K562 treated with DMSO at 1 percent for 4 hours (cell line): ENCODE results near the gene CCL14. TPM values are rescaled to one million over a fixed set of nuclear protein-coding genes. Genes with fewer than 3 reads are reported as not detected.

Source experiments
- total RNA-seq: library from RNA; unstranded; fragments of 300-600 nt; gene quantifications from 2 replicates; pipeline ENCODE4 v1.2.3, GENCODE V29; 2022; ENCODE audit not compliant: insufficient read depth

Gene CCL14
- not detected in 2 replicates for total RNA-seq

GRCh38 chr17:35986643-35987042 lies at the start of gene CCL14:
TSS of gene CCL14 (minus strand) at chr17:35986729. CDS start at chr17:35986649, 80 bp downstream.

GRCh38 chr17:36017799-36018198 lies 31.3 kb upstream of the CCL14 start, which contains the start of gene CCL23:
TSS of gene CCL23 (minus strand) at chr17:36017972. CDS start at chr17:36017897, 75 bp downstream.

GRCh38 chr17:36001110-36001771 lies 14.7 kb upstream of the CCL14 start, which contains the start of gene CCL15:
TSS of gene CCL15 (minus strand) at chr17:36001553. CDS start at chr17:36001492, 61 bp downstream.

GRCh38 chr17:35981246-35981645 lies 5.3 kb downstream of the CCL14 start, which contains the start of gene CCL16:
TSS of gene CCL16 (minus strand) at chr17:35981497. CDS start at chr17:35981420, 77 bp downstream.

GRCh38 chr17:35943537-35943936 lies 43.0 kb downstream of the CCL14 start, which contains the start of gene LYZL6:
TSS of gene LYZL6 (minus strand) at chr17:35943713. CDS start at chr17:35939356, 4,357 bp downstream.

Other genes starting within 250 kb of the CCL14 start
- not detected in 2 replicates for gene GAS2L2, start 233.5 kb downstream of the CCL14 start, total RNA-seq
- gene C17orf50, start 225.8 kb downstream of the CCL14 start, total RNA-seq = not detected in 2 replicates
- gene MMP28, start 191.1 kb downstream of the CCL14 start, total RNA-seq = not detected in 2 replicates
- 163 and 198 TPM in 2 replicates for gene TAF15, start 177.2 kb downstream of the CCL14 start, total RNA-seq
- gene HEATR9, start 117.8 kb downstream of the CCL14 start, total RNA-seq = not detected in 2 replicates
- gene CCL5, start 106.4 kb downstream of the CCL14 start, total RNA-seq = 0.86 TPM in 1 of 2 replicates, not detected in the other
- 11.0 and 11.7 TPM in 2 replicates for gene RDM1, start 56.0 kb downstream of the CCL14 start, total RNA-seq
- gene LYZL6, start 43.0 kb downstream of the CCL14 start, total RNA-seq = not detected in 2 replicates
- gene CCL16, start 5.2 kb downstream of the CCL14 start, total RNA-seq = not detected in 2 replicates
- gene CCL15, start 14.8 kb upstream of the CCL14 start, total RNA-seq = not detected in 2 replicates
- gene CCL23, start 31.2 kb upstream of the CCL14 start, total RNA-seq = not detected in 2 replicates
- not detected in 2 replicates for gene CCL18, start 77.5 kb upstream of the CCL14 start, total RNA-seq
- not detected in 2 replicates for gene CCL3, start 103.4 kb upstream of the CCL14 start, total RNA-seq
- gene CCL4, start 117.1 kb upstream of the CCL14 start, total RNA-seq = not detected in 2 replicates
- gene TBC1D3B, start 189.9 kb upstream of the CCL14 start, total RNA-seq = not detected in 2 replicates
- not detected in 2 replicates for gene CCL3L1, start 210.0 kb upstream of the CCL14 start, total RNA-seq
- not detected in 2 replicates for gene CCL4L2, start 224.3 kb upstream of the CCL14 start, total RNA-seq